HepG2 (cell line): ENCODE measurements around the gene CEP104. TPM values are rescaled to one million over a fixed set of nuclear protein-coding genes. Genes with fewer than 3 reads are reported as not detected.
A peak's percentile ranks its signal among the peaks of the same experiment; 100 is the strongest.

Experiments
- AGO1 ChIP-seq: fragments of 200-400 bp; formaldehyde crosslinking; IDR thresholded peaks from 2 replicates; pipeline ENCODE4 v1.6.1; 2017; ENCODE audit warnings: mild to moderate bottlenecking, low read depth, low read length, moderate library complexity; ENCODE audit not compliant: poor library complexity, severe bottlenecking
- ARNTL ChIP-seq: sonication (generic); formaldehyde crosslinking; IDR thresholded peaks from 2 replicates; pipeline ENCODE4 v1.4.0; 2020; ENCODE audit warnings: mild to moderate bottlenecking, missing genetic modification reagents
- CREB1 ChIP-seq, 2 experiments: fragments of 450-650 bp in 1 of 2; IDR thresholded peaks; 2 replicates each; pipeline ENCODE4 v1.6.1; 2016 to 2017; ENCODE audit warnings: control low read depth in 1 of 2, mild to moderate bottlenecking in 1 of 2, missing compliant biosample characterization in 1 of 2, missing genetic modification characterization in 1 of 2
- GMEB2 ChIP-seq: IDR thresholded peaks from 2 replicates; pipeline ENCODE4 v1.6.1; 2016; ENCODE audit warnings: missing biosample characterization, missing genetic modification reagents, low read depth
- HHEX ChIP-seq: IDR thresholded peaks from 2 replicates; pipeline ENCODE4 v1.6.1; 2016; ENCODE audit warnings: control low read depth
- HNF1B ChIP-seq: sonication (generic); formaldehyde crosslinking; IDR thresholded peaks from 2 replicates; pipeline ENCODE4 v1.5.1; 2020; ENCODE audit warnings: mild to moderate bottlenecking, moderate library complexity, missing genetic modification reagents
- PBX2 ChIP-seq: IDR thresholded peaks from 2 replicates; pipeline ENCODE4 v1.6.1; 2016; ENCODE audit warnings: control low read depth
- PHF20 ChIP-seq: sonication (generic); formaldehyde crosslinking; IDR thresholded peaks from 2 replicates; pipeline ENCODE4 v1.5.0; 2020; ENCODE audit warnings: mild to moderate bottlenecking, missing genetic modification reagents
- TCF12 ChIP-seq, 2 experiments: fragments of 450-650 bp in 1 of 2; sonication (generic) in 1 of 2; formaldehyde crosslinking in 1 of 2; IDR thresholded peaks; 2 replicates each; pipeline versions ENCODE4 v1.6.1 to v1.8.0; 2017 to 2022; ENCODE audit warnings: antibody characterized with exemption in 1 of 2, mild to moderate bottlenecking in 1 of 2, missing genetic modification reagents in 1 of 2, moderate library complexity in 1 of 2
- ZNF121 ChIP-seq: sonication (generic); formaldehyde crosslinking; IDR thresholded peaks from 2 replicates; pipeline ENCODE4 v1.5.0; 2020; ENCODE audit warnings: mild to moderate bottlenecking, missing genetic modification reagents
- ZNF383 ChIP-seq: sonication (generic); formaldehyde crosslinking; IDR thresholded peaks from 2 replicates; pipeline ENCODE4 v1.4.0; 2020; ENCODE audit warnings: missing genetic modification reagents, mild to moderate bottlenecking, borderline replicate concordance
- ZNF562 ChIP-seq: sonication (generic); formaldehyde crosslinking; IDR thresholded peaks from 2 replicates; pipeline ENCODE4 v1.8.0; 2022; ENCODE audit warnings: missing genetic modification reagents, borderline replicate concordance
- ZNF567 ChIP-seq: sonication (generic); formaldehyde crosslinking; IDR thresholded peaks from 2 replicates; pipeline ENCODE4 v1.8.1; 2023; ENCODE audit warnings: mild to moderate bottlenecking, missing genetic modification reagents, borderline replicate concordance
- ZNF576 ChIP-seq: sonication (generic); formaldehyde crosslinking; IDR thresholded peaks from 2 replicates; pipeline ENCODE4 v1.4.0; 2020; ENCODE audit warnings: mild to moderate bottlenecking, missing genetic modification reagents
- ZNF609 ChIP-seq: sonication (generic); formaldehyde crosslinking; IDR thresholded peaks from 2 replicates; pipeline ENCODE4 v1.4.0; 2020; ENCODE audit warnings: mild to moderate bottlenecking, missing genetic modification reagents, borderline replicate concordance
- ZSCAN5A ChIP-seq: sonication (generic); formaldehyde crosslinking; IDR thresholded peaks from 2 replicates; pipeline ENCODE4 v1.8.0; 2022; ENCODE audit warnings: mild to moderate bottlenecking, missing genetic modification reagents, borderline replicate concordance
- polyA plus RNA-seq, 8 experiments: library from polyadenylated mRNA; depleted of rRNA in 3 of 8; stranded (reverse) in 7 of 8; unstranded in 1 of 8; fragments of >200 nt; fragmentation: Illumina TruSeq in 4 of 8; extraction: Trizol in 4 of 8; gene quantifications; 2 replicates each; pipeline versions ENCODE4 v1.2.1 to v1.2.3, GENCODE V29; 2011 to 2016; ENCODE audit warnings: low read depth in 4 of 8, missing spikeins in 1 of 8, mixed read lengths in 1 of 8; ENCODE audit not compliant: insufficient read depth in 1 of 8
- total RNA-seq, 5 experiments: library from RNA; depleted of rRNA; stranded (reverse); fragments of >200 nt; fragmentation: Illumina TruSeq; extraction: Trizol; gene quantifications; 2 replicates each; pipeline ENCODE4 v1.2.3, GENCODE V29; 2016; ENCODE audit warnings: low read depth in 1 of 5

CEP104 gene
- total and polyA plus RNA-seq, 2 of the 13 experiments (the other 11 are each of a cell fraction or from before 2014, with no cell fraction given), result 20.4 to 30.1 TPM

- TF ChIP-seq PBX2 (CRISPR knock-in tag) (no peak), HNF1B (CRISPR knock-in tag) (no peak), CREB1 (IDR thresholded peaks at IDR 0.05) (peak; percentile 41; the same call in 1 of the 2 replicates), CREB1 (CRISPR knock-in tag; IDR thresholded peaks at IDR 0.05) (no peak), ARNTL (CRISPR knock-in tag) (peak; percentile 36), ZNF567 (CRISPR knock-in tag) (no peak), HHEX (CRISPR knock-in tag) (no peak), ZNF121 (CRISPR knock-in tag) (no peak), ZNF562 (no peak), GMEB2 (CRISPR knock-in tag) (no peak), ZNF576 (CRISPR knock-in tag) (0 out of 2 replicates have a peak, but pooled peaks have one; percentile 40), ZSCAN5A (CRISPR knock-in tag) (no peak), ZNF609 (CRISPR knock-in tag) (no peak), PHF20 (no peak), AGO1 (no peak), TCF12 (IDR thresholded peaks at IDR 0.05) (no peak), TCF12 (CRISPR knock-in tag; IDR thresholded peaks at IDR 0.05) (no peak), ZNF383 (CRISPR knock-in tag) (0 out of 2 replicates have a peak, but pooled peaks have one; percentile 54)
Observed at GRCh38 chr1:3772715-3773571, 84.1 kb downstream of the CEP104 start, which contains the start of gene SMIM1 (continued).
